OCI-LY7 (cell line): Measurements from ENCODE around the gene KRT28.

ENCODE experiments used
- EZH2phosphoT487 ChIP-seq: fragments of 200-600 bp; sonication (generic); IDR thresholded peaks from 2 replicates; pipeline ENCODE4 v1.6.1; 2018; ENCODE audit warnings: low read depth, borderline replicate concordance, mild to moderate bottlenecking, mixed run types, antibody characterized with exemption, low read length, moderate library complexity, mixed read lengths
- TF ChIP-seq, protein P1 (sequence below): fragments of 200-600 bp; sonication (generic); conservative IDR thresholded peaks from 2 replicates; pipeline ENCODE4 v1.5.1; 2014; ENCODE audit warnings: mild to moderate bottlenecking, antibody characterized with exemption, low read length, moderate library complexity, mixed read lengths

DNA sequence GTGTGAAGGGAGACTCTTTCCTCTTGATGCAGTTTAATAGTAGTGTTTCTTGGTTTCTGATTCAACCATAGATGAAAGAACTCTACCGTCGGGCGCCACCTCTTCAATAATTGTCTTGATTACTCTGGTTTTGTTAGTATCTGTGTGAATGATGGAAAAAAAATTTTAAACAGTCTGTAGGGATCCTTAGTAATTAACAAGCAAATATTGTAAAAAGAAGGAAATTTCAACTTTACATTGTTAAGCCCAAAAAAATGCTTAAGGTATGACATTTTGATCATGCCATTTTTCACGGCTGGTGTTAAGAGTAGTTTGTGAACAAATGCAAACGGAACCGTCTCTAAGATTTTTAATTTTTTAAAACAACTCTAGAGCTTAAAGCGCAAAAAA lies 18.6 kb upstream of the KRT28 start:
- TF ChIP-seq, protein P1, sequence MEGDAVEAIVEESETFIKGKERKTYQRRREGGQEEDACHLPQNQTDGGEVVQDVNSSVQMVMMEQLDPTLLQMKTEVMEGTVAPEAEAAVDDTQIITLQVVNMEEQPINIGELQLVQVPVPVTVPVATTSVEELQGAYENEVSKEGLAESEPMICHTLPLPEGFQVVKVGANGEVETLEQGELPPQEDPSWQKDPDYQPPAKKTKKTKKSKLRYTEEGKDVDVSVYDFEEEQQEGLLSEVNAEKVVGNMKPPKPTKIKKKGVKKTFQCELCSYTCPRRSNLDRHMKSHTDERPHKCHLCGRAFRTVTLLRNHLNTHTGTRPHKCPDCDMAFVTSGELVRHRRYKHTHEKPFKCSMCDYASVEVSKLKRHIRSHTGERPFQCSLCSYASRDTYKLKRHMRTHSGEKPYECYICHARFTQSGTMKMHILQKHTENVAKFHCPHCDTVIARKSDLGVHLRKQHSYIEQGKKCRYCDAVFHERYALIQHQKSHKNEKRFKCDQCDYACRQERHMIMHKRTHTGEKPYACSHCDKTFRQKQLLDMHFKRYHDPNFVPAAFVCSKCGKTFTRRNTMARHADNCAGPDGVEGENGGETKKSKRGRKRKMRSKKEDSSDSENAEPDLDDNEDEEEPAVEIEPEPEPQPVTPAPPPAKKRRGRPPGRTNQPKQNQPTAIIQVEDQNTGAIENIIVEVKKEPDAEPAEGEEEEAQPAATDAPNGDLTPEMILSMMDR = no peak
- TF ChIP-seq EZH2phosphoT487 = no peak
